GM19193 (cell line): ENCODE measurements around the gene MAT1A.

Experiments used
- POLR2A ChIP-seq: IDR thresholded peaks from 4 replicates; pipeline ENCODE4 v1.6.1; 2011; ENCODE audit not compliant: insufficient read depth, insufficient read length; ENCODE audit errors: extremely low read depth

The MAT1A gene

DNA sequence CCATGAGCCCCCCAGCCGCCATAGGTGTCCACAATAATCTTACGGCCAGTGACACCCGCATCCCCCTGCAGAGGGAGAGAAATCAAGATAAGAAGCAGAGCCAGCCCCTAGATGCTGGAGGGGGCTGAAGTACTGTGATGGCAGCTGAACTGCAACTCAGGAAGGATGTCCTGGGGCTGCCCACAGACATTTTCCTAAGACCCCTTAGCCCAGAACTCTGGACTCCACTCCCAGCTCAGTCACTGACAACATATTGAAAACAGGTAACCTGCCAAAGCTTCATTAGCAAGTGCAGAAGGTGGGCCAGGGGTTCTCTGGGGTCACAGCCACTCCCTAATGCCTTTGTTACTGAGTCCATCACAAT is 14.3 kb downstream of the MAT1A start:
- TF ChIP-seq POLR2A: no peak

DNA sequence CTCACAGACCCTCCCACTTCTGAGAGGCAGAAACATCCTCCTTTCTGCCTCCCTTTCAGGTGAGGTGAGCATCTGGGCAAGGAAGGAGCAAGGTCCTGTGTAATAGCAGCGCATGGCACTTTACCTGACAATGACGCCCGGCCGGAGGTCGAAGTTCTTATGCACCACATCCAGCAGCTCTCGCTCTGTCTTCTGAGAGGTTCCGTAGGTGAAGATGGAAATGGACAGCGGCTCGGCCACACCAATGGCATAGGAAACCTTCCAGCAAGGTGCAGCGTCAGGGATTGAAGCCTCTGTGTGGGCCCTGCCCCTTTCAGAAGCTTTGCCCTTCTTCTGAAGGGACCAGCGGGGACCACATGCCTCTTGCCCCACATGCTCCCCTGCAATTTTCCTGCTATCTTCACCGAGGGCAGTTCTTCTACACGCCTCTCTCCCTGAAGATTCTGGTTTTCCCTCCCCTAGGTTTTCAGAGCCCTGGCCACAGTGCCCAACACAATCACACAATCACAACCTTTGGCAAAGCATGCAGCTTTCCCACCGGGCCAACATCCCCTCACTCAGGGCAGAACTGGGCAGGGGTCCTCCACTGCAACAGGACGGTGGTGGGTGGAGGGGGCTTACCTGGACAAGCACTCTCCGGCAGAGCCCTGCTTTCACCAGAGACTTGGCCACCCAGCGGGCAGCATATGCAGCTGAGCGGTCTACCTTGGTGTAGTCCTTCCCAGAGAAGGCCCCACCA is 14.9 kb downstream of the MAT1A start:
- TF ChIP-seq POLR2A: no peak

DNA sequence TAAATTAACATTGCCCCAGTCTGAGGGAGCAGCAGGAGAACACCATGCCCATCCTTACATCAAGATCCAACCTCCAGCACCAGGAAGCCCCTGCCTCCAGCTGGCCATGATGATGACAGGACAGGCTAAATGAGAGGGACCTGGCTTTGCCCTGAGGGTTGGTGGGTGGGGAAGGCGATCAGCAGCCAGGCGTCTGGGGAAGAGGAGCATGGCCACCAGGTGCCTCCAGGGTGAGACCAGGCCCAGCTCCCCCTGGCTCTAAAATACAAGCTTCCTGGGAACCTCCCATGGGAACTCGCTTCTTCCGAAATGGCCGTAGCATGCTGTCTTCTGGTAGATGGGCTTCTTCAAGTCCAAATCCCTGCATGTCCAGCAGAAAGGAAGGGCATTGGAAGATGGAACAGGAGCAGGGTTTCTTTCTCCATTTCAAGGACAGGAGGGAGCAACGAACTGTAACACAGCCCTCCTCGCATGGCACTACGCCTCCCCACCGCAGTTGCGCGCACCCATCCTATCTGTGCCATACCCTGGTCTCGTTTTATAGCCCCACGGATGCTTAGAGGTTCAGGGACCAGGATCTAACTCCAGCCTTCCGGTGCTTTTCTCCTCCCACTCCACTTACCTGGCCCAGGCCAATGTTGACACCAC is 15.8 kb downstream of the MAT1A start:
- no peak for TF ChIP-seq POLR2A

DNA sequence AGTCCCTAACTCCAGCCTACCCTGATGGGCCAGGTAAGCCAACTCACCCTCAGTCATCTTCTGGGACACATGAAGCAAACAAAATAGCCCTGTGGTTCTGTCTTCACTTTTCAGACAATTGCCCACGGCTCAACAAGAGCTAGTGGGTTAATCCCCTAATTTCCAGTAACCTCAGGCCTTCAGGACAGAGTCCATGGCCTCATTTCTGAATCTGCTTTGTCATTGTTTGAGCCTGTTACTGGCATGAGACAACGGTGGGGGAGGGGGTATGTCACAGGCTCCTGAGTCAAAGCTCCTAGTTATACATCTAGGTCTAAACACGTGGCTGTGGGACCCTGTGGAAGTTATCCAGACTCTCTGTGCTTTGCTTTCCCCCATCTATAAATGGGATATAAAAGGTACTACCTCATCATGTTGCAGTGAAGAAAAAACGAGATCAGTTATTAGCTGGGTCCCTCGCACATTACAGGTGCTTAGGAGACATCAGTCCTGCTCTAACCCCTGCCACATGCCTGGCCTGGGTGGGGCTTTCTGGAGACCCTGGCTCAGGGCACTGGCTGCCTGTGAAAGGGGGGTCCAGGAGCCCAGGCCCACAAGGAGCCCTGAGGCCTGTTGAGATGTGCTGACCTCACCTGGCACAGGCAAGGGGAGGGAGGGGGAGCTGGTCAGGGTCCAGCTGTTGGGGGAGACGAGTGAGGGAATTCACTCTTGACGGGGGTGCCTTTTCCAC is 16.5 kb downstream of the MAT1A start:
- no peak for TF ChIP-seq POLR2A

DNA sequence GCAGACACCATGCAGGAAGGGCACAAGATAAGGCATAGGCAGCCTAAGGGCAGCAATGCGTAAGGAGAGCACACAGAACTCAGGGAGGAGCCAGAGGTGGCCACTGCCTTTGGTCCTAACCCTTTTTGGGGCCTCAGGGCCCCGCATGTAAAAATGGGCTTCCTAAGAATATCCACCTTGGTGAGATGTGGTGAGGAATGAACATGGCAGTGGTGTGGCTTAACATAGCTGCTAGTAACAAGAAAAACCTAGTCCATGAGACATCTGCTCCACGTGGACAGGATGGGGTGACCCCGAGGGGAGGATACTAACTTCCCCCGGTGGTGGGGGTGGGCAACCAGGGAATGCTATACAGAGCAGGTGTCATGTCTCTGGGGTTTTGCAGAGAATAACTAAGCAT is 18.0 kb downstream of the MAT1A start:
- no peak for TF ChIP-seq POLR2A

DNA sequence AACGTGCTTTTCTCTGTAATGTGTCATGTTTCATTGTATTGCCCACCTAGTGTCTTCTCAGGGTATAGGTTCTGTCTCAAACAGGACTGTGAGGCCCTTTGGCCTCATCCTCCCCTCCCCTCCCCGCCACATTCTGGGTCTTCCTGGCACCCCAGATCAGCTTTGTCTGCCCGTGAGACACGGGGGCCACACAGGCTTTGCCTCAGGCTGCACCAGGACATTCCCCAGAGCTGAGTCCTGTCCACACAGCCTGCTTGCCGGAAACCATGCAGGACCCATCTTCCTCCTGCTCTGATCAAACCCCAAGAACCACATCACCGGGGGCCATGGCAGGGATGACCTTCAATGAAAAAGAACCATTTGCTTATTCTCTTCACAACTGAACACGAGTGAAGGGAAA is 18.6 kb downstream of the MAT1A start:
- TF ChIP-seq POLR2A: no peak

DNA sequence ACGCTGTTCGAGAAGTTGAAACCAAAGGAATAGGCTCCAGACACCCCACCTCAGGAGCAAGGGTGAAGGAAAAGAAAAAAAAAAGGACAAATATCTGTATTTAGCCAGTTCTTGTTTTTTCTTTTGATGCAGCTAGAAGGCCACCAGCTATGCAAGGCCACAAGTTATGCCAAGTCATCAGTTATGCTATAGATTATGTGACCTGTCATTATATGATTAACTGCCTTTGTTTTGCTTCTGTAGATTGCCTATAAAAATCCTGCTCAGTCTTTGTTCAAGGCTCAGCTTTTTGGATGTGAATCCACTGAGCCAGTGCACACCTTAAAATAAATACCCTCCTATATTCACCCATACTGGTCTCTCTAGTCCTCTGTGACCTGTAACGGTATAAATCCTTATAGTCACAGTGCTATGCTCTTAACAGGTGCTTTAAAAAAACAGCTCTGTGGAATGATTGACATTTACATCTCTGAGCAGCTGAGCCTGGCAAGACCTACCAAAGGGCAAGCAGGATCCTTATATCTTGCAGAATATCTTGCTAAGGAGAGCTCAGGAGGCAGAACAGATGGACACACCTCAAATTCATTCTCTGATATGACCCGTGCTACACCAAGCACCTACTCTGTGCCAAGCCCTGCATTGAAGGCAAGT is 20.4 kb downstream of the MAT1A start:
- TF ChIP-seq POLR2A: no peak

DNA sequence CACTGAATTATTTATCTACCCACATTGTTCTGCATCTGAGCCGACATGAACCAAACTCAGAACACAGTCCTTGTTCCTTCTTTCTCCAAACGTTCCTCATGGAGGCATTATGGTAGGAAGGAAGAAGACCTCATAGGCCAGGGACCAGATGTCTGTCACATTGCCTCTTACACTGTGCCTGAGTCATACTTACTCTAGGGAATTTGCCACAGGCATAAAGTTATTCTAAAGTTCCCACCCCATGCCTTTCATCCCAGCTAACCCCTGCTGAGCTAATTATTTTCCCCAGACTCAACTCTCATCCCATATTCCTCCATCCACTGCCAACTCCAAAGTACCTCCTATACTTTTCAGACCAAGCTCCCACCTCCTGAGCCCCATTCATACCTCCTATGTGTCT is 21.2 kb downstream of the MAT1A start:
- no peak for TF ChIP-seq POLR2A

DNA sequence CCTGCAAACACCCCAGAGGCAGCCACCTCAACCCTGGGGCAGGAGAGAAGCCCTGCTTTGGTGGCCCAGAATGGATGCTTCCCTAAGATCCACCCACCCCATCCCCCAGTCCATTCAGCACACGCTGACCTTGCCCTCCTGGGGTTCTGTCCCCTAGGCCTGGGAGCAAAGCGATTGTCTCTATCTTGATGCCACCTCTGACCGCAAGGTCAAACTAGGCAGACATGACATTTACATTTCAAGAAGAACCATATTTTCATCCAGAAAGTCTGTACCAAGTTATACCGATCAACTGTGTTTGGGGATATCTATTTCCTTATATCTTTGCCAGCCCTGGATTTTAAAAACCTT is 23.0 kb downstream of the MAT1A start:
- no peak for TF ChIP-seq POLR2A

DNA sequence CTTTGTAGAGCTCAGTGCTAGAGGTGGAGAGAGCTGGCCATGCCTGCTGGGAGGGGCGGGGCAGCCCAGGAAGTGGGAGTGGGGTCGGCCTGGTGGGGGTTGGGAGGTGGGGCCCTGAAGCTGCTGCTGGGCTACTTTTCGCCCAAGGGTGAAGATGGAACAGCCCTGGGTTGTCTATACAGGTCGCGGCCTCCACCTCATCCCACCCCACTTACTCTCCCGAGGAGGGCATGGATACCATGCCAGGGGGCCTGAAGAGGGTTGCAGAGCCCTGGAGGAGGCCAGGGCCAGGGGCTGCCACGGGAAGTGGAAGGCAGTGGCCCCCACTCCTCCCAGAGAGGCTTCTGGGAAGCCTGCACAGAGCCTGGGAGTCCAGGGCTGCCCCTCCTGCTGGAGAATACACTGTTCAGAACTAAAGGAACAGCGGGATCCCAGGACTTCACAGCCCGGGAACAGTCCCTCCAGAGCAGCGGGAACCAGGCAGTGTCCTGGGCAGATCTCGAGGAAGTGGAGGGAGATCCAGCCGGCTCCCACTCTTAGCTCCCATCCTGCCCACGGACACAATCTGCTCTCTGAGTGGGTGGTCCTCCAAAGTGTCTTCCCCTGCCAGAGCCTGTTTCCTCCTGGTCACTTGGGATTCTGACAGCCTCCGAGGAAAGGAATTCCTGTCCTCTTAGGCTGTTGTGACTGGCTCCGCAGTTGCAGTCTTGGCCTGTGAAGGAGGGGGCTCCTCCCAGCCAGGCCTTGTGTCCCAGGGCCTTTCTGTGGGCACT is 23.5 kb downstream of the MAT1A start:
- no peak for TF ChIP-seq POLR2A

DNA sequence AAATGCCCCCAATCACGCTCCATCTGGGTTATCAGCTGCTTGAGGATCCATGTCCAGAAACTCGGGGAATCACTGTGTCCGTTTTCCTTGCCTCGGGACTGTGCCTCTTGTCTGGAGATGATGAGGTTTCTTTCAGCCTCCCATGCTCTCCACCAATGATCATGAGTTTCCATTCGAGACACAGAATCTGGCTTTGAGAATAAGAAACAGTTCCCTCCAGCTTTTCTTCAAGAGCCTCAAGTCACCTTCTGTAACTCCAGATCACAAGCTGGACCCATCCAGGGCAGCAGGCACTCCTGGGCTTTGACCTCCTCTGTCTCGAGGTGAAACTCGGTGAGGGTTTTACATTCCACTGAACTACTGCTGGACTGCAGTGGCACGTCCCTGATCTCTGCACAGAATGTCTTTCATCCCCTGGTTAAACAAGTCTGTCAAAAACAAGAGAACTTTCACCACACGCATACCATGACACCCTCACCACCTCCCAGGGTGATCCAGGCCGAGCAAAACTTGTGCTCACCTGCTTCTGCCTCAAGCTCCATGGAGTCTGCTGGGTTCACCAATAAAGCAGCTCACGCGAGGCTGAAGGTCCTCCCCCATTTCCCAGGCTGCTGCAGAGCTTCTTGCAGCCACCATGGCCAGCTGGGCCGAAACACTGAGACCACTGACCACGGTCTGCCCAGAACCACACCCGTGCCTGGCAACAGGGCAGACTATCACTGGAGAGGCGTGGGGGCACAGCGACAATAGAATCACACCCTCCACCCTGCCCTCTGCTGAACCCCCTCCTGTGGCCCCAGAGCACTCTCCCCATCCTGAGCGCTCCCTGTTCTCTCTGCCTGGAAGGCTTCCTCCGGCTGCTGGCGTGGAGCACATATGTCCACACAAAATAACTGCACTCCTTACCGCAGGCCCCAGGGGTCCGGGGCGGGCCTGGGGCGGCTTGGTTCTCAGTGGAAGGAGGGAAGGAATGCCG is 25.1 kb downstream of the MAT1A start:
- TF ChIP-seq POLR2A: no peak

DNA sequence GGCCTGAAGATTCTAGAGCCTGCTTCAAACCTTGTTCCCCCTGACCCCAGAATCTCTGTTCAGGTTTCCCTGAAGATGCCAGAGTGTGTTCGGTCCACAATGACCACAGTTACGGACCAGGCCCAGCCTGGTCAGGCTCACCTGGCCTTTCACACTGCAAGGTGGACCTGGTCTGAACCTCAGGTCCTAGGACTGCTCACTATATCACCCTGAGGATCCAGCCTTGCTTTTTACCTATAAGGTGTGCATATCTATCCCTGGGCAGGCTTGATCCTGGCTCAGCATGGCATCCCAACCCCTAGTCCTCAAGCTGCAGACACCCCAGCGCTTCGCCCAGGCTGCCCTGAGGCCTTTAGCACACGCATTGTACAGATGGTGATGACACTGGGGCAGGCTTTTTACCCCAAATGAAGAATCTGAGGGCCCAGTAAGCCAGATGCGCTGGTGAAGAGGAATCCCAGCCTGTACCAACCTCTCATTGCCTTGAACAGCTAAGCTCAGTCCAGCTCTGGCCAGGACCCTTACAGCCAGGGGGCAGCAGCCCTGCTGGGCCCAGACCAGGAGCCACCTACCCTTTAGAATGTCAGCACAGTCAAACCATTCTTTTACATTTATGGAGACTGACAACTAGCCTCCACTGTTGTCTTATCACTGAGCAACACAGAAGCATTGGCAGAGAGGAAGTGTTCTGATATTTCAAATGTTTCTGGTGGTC is 28.0 kb downstream of the MAT1A start:
- TF ChIP-seq POLR2A: no peak
